Sigmoid colon (tissue), 7 donors: Measurements from ENCODE around the gene MIDN. TPM values are rescaled to one million over a fixed set of nuclear protein-coding genes. Genes with fewer than 3 reads are reported as not detected.

Source experiments
- DNase-seq: peaks from one replicate; pipeline ENCODE4 v3.0.0-alpha.2; 2019
- H3K27ac ChIP-seq, 4 donors: fragments of 200-600 bp; sonication (generic); one replicate each; pipeline ENCODE4 v1.5.1; 2016 to 2019; ENCODE audit warnings: mild to moderate bottlenecking in 1 of 4
- H3K27me3 ChIP-seq, 3 donors: fragments of 200-600 bp; sonication (generic); one replicate each; pipeline ENCODE4 v1.5.1; 2019; ENCODE audit warnings: mild to moderate bottlenecking in 1 of 3
- H3K36me3 ChIP-seq, 4 donors: fragments of 200-600 bp; sonication (generic); one replicate each; pipeline ENCODE4 v1.5.1; 2016 to 2019
- H3K4me1 ChIP-seq, 4 donors: fragments of 200-600 bp; sonication (generic); one replicate each; pipeline ENCODE4 v1.5.1; 2017 to 2019
- H3K4me3 ChIP-seq, 4 donors: fragments of 200-600 bp; sonication (generic); one replicate each; pipeline ENCODE4 v1.5.1; 2017 to 2019; ENCODE audit warnings: mild to moderate bottlenecking in 2 of 4, moderate library complexity in 1 of 4
- H3K9me3 ChIP-seq, 4 donors: fragments of 200-600 bp in 3 of 4; sonication (generic) in 3 of 4; one replicate each; pipeline versions ENCODE4 v1.5.1 to v1.6.1; 2013 to 2019
- EP300 ChIP-seq, 4 donors: sonication (generic); formaldehyde crosslinking; IDR thresholded peaks; one replicate each; pipeline ENCODE4 v1.6.1; 2017; ENCODE audit warnings: antibody characterized with exemption in 4 of 4
- POLR2A ChIP-seq, 2 donors: fragments of 450-650 bp; IDR thresholded peaks; one replicate each; pipeline ENCODE4 v1.6.1; 2016; ENCODE audit warnings: antibody characterized with exemption in 2 of 2, mild to moderate bottlenecking in 2 of 2, moderate library complexity in 2 of 2
- POLR2AphosphoS5 ChIP-seq, 4 donors: sonication (generic); formaldehyde crosslinking; IDR thresholded peaks; one replicate each; pipeline ENCODE4 v1.6.1; 2017; ENCODE audit warnings: antibody characterized with exemption in 4 of 4
- WGBS, 2 donors: extraction: QIAGEN DNeasy Blood & Tissue Kit; methylation state at CpG; one replicate each; pipeline ENCODE4 v1.1.7; 2013; 5-methylcytosine and 5-hydroxymethylcytosine counted together
- intact Hi-C: fragments of 100-400 bp; cut with DNase I; formaldehyde crosslinking; loops from one replicate; pipeline ENCODE4 v1.15.1; 2023
- polyA plus RNA-seq, 3 donors: library from polyadenylated mRNA; stranded (reverse); fragments of 200-250 nt; gene quantifications; one replicate each; pipeline ENCODE4 v1.2.3, GENCODE V29; 2013
- total RNA-seq, 4 donors: library from RNA; depleted of rRNA; stranded (reverse); fragments of >200 nt; gene quantifications; one replicate each; pipeline ENCODE4 v1.1.0, GENCODE V29; 2016
- TF ChIP-seq, protein P1 (sequence below), 4 experiments: fragments of 450-650 bp in 3 of 4; fragments of 200-600 bp in 1 of 4; IDR thresholded peaks; one replicate each; pipeline ENCODE4 v1.5.1; 2016 to 2019; ENCODE audit warnings: antibody characterized with exemption in 4 of 4, mild to moderate bottlenecking in 3 of 4, moderate library complexity in 2 of 4
- donor health status: healthy with polysubstance abuse.
- donor health status: Bipolar disorder and iron deficiency.
- donor health status: healthy.

MIDN gene
- total and polyA plus RNA-seq, 7 donors, result 14.6 to 87.0 (median 42.1) TPM

DNA sequence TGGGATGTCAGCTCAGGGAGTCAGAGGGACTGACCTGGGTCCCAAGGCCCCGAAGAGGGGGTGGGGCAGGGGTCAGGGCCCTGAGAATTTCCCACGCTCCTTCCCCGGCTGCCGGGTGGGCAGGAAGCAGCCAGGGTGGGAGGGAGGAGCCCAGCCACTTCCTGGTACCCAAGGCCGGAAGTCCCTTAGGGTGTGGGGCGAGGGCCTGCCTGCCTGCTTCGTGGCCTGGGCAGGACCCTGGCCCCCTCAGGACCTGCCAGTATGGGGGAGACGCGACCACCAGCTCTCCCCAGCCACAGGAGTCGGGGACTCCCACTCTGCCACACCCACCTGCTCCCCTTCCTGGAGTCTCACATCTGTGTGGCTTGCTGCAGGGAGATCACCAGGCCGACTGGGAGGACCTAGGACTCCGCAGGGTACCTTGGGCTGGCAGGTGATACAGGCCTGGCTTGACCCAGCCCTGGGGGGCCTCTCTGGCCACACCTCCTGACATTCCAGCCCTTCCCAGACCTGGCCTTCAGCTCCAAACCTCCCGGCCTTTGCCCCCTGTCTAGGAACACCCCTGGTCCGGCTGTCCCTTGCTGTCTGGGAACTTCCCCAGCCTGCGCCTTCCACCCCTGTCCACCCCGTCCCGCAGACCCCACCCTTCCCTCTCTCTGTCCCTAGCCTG lies 11.0 kb downstream of the MIDN start:
- peak overlapping the region in 2 of 4 donors; percentile 18 to 28 for H3K4me3 ChIP-seq
- DNase-seq, result peak; percentile 80
- H3K36me3 ChIP-seq, result peaks cover 17 to 39% (median 23%) of the 10 kb centered on the region in 4 donors
- no peaks in the 10 kb centered on the region for H3K27me3 ChIP-seq
- H3K4me1 ChIP-seq, result peaks cover 0 to 79% (median 74%) of the 10 kb centered on the region in 4 donors
- peak overlapping the region; percentile 96 to 100 (median 100) for H3K27ac ChIP-seq
- intact Hi-C loops, result no loop called here
- TF ChIP-seq EP300 (IDR thresholded peaks at IDR 0.05), result peak in 1 of 4 donors; percentile 11
- TF ChIP-seq, protein P1, sequence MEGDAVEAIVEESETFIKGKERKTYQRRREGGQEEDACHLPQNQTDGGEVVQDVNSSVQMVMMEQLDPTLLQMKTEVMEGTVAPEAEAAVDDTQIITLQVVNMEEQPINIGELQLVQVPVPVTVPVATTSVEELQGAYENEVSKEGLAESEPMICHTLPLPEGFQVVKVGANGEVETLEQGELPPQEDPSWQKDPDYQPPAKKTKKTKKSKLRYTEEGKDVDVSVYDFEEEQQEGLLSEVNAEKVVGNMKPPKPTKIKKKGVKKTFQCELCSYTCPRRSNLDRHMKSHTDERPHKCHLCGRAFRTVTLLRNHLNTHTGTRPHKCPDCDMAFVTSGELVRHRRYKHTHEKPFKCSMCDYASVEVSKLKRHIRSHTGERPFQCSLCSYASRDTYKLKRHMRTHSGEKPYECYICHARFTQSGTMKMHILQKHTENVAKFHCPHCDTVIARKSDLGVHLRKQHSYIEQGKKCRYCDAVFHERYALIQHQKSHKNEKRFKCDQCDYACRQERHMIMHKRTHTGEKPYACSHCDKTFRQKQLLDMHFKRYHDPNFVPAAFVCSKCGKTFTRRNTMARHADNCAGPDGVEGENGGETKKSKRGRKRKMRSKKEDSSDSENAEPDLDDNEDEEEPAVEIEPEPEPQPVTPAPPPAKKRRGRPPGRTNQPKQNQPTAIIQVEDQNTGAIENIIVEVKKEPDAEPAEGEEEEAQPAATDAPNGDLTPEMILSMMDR (IDR thresholded peaks at IDR 0.05), result no peak
- peak in 1 of 2 donors; percentile 52 for TF ChIP-seq POLR2A (IDR thresholded peaks at IDR 0.05)
- TF ChIP-seq POLR2AphosphoS5 (IDR thresholded peaks at IDR 0.05), result peak; percentile 44 to 76 (median 70)
- no peaks in the 10 kb centered on the region for H3K9me3 ChIP-seq
- 2 to 8% methylated on average over 17 of the region's 17 CpGs for WGBS, 2 donors

DNA sequence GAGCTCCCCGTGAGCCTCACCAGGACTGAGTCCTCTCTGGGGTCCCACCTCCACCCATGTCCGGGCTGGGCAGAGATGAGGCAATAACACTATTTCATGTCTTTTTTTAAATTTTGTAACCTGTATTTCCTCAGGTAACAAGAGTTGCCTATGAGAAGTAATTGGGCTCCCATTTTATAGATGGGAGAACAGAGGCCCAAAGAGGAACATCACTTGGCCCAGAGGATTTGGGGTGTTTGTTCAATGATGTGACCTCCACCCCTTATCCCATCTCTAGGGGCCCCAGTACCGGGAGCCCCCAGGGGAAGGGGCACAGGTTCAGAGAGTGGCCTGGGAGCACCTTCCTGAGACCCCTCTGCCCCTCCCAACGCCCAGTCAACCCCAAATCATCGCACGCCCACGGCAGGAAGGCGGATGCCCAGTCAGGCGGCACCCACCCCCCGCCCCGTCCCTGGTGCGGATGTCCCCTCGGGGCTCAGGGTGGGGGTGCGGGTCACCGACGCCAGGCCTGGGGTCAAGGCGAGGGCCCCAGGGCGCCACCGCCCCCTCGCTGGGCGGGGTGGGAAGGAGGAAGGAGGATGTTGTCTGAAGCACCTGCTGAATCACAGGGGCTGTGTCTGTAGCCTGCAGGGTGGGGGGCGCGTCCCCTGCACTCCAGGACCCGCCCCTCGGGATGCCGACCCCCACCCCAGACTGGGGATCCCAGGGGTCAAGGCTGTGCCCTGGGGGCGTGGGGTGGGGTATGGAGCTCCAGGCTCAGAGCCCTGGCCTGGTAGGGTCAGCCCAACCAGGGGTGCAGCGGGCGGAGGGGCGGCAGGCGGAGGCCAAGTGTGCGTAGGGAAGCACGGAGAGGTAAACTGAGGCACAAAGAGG lies 11.7 kb downstream of the MIDN start:
- TF ChIP-seq POLR2AphosphoS5 (IDR thresholded peaks at IDR 0.05) (peak in 2 of 4 donors; percentile 30 to 47), EP300 (IDR thresholded peaks at IDR 0.05) (no peak)
- TF ChIP-seq, protein P1 (IDR thresholded peaks at IDR 0.05), result no peak
- WGBS, 2 donors, result 9 to 11% methylated on average over 33 of the region's 33 CpGs
- peak; percentile 73 for DNase-seq
- peak overlapping the region in 3 of 4 donors; percentile 56 to 69 (median 66) for H3K4me3 ChIP-seq
- no peaks in the 10 kb centered on the region for H3K9me3 ChIP-seq
- peaks cover 0 to 73% (median 69%) of the 10 kb centered on the region in 4 donors for H3K4me1 ChIP-seq
- no peaks in the 10 kb centered on the region for H3K27me3 ChIP-seq
- peaks cover 9 to 32% (median 17%) of the 10 kb centered on the region in 4 donors for H3K36me3 ChIP-seq
- intact Hi-C loops, result loop anchor here (10.0 kb wide), 1 partner anchor 685 kb away; the partner anchor contains the start of gene BSG
- H3K27ac ChIP-seq, result peak overlapping the region; percentile 96 to 100 (median 100)

DNA sequence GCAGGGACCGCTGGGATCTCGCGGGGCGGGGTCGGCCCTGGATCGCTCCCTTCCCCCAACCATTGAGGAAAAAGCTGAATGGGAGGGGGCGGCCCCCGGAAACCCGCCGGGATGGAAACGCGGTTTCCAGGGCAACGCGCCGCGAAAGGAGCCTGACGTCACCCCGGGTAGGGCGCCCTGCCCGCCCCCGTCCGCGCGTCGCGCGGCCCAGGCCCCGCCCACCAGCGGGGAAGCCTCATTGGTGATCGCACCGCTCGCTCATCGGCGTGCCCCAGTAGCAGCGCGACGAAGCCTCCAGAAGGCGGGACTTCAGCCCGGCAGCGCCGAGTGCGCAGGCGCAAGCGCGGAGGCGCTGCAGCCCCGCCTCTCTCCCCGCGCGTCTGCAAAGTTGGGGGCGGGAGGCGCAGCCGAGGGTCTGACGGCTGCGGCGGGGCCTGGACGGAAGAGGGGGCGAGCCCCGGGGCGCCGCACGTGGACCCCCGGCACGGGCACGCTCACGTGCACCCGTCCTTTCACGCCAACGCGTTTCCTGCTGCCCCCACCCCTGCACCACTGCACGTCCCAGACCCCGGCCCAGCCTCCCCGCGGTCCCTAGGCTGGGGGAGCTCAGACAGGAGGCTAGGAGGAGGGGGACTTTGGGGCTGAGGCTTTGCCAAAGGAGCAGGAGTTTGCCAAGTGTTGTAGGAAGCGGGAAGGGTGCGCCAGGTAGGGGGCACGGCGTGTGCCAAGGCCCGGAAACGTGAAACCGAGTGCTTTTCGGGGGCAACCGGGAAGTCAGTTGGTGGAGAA lies 12.6 kb downstream of the MIDN start:
- peak overlapping the region; percentile 48 to 69 (median 61) for H3K4me3 ChIP-seq
- 1% methylated on average over 83 of the region's 83 CpGs for WGBS, 2 donors

DNA sequence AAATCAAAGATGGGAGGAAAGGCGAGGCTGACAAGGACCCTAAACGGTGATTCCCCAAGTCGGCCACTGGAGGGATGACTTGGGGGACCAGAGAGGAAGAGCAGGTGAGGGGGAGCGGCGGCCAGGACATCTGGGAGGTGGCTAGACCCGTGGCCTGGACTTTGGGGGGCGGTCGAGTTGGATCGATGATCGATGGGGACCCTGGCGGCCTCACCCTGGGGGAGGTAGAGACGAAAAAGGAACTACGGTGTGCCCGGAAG lies 13.1 kb downstream of the MIDN start:
- no peaks in the 10 kb centered on the region for H3K9me3 ChIP-seq
- DNase-seq, result peak; percentile 78
- intact Hi-C loops, result loop anchor here (10.0 kb wide), 1 partner anchor 687 kb away; the partner anchor contains the start of gene BSG
- TF ChIP-seq, protein P1 (IDR thresholded peaks at IDR 0.05), result peak in 1 of 4 experiments; percentile 37
- TF ChIP-seq POLR2AphosphoS5 (IDR thresholded peaks at IDR 0.05), result no peak
- H3K4me3 ChIP-seq, result peak overlapping the region; percentile 48 to 69 (median 61)
- peak overlapping the region; percentile 96 to 100 (median 100) for H3K27ac ChIP-seq
- H3K27me3 ChIP-seq, result no peaks in the 10 kb centered on the region
- H3K36me3 ChIP-seq, result peaks cover 0 to 18% (median 6%) of the 10 kb centered on the region in 4 donors
- WGBS, 2 donors, result 2 to 9% methylated on average over 14 of the region's 14 CpGs
- peaks cover 0 to 74% (median 71%) of the 10 kb centered on the region in 4 donors for H3K4me1 ChIP-seq

More for the DNA sequence above, 12.6 kb downstream of the MIDN start:
- Histone ChIP-seq H3K27me3 (no peaks in the 10 kb centered on the region), H3K36me3 (peaks cover 1 to 23% (median 9%) of the 10 kb centered on the region in 4 donors), H3K4me1 (peaks cover 0 to 73% (median 69%) of the 10 kb centered on the region in 4 donors), H3K9me3 (no peaks in the 10 kb centered on the region), H3K27ac (peak overlapping the region; percentile 96 to 100 (median 100))
- peak; percentile 99 for DNase-seq
- TF ChIP-seq, protein P1 (IDR thresholded peaks at IDR 0.05), result no peak
- peak; percentile 55 to 86 (median 80) for TF ChIP-seq POLR2AphosphoS5 (IDR thresholded peaks at IDR 0.05)
- TF ChIP-seq EP300 (IDR thresholded peaks at IDR 0.05), result no peak
- TF ChIP-seq POLR2A (IDR thresholded peaks at IDR 0.05), result peak; percentile 13 to 67
- intact Hi-C loops, result loop anchor here (10.0 kb wide), 1 partner anchor 686 kb away; the partner anchor contains the start of gene BSG
